Omental fat pad (tissue), 4 donors: Measurements from ENCODE around the gene AKT2. TPM values are rescaled to one million over a fixed set of nuclear protein-coding genes. Genes with fewer than 3 reads are reported as not detected.
"Not testable (repeated sequence)": the region's sequence is repeated elsewhere in the genome, so short reads cannot be mapped to it uniquely, and the experiment has no call there.

Experiments used
- ATAC-seq: fragments of 150-250 bp; one replicate; pipeline ENCODE4 v1.9.1; 2016; ENCODE audit warnings: mild to moderate bottlenecking, moderate library complexity; ENCODE audit not compliant: low FRiP score
- DNase-seq: peaks from one replicate; pipeline ENCODE4 v3.0.0-alpha.2; 2019; ENCODE audit warnings: low spot score
- CTCF ChIP-seq, 3 donors: fragments of 450-650 bp; IDR thresholded peaks; one replicate each; pipeline ENCODE4 v1.5.1; 2016 to 2017; ENCODE audit warnings: antibody characterized with exemption in 3 of 3, mild to moderate bottlenecking in 3 of 3, moderate library complexity in 2 of 3
- total RNA-seq, 4 donors: library from RNA; depleted of rRNA; stranded (reverse); fragments of >200 nt; gene quantifications; one replicate each; pipeline ENCODE4 v1.1.0, GENCODE V29; 2016

The AKT2 gene
- total RNA-seq = 100 to 1,000 TPM in 2 of 4 donors, 10 to 100 TPM in 2; 84.7 to 151 (median 99.1) TPM

- DNase-seq (no peak), ATAC-seq (peak; percentile 48)
- no peak for TF ChIP-seq CTCF (IDR thresholded peaks at IDR 0.05)
Measured at GRCh38 chr19:40284501-40285352, at the start of gene AKT2. Gene AKT2 (minus strand): TSS chr19:40285345. CDS start chr19:40265267, 20,078 bp downstream.

DNA sequence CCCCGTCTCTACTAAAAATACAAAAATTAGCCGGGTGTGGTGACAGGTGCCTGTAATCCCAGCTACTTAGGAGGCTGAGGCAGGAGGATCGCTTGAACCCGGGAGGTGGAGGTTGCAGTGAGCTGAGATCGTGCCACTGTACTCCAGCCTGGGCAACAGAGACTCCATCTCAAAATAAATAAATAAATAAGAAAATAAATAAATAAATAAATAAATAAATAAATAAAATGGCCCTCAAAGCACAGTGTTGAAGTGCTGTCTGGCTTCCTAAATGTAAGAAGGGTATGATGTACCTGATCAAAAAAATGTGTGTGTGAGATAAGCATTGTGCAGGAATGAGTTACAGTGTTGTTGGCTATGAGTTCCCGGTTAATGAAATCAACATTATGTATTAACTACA is 47.9 kb upstream of the AKT2 start:
- not testable (repeated sequence) for ATAC-seq, DNase-seq

DNA sequence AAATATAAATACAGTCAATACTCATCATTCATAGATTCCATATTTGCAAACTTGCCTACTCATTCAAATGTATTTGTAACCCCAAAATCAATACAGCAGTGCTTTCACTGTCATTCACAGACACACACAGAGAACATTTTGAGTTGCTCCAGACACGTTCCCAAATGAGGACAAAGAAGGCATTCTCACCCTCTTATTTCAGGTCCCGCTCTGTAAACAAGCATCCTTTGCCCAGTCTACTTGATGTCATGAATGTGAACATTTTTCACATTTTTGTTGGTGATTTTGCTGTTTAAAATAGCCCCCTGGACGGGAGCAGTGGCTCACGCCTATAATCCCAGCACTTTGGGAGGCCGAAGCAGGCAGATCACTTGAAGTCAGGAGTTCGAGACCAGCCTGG is 47.5 kb upstream of the AKT2 start:
- DNase-seq = no peak
- no peak for ATAC-seq
- TF ChIP-seq CTCF (IDR thresholded peaks at IDR 0.05) = no peak

GRCh38 chr19:40331052-40331451 is 45.9 kb upstream of the AKT2 start:
- TF ChIP-seq CTCF (IDR thresholded peaks at IDR 0.05) = no peak
- DNase-seq (no peak), ATAC-seq (no peak)

GRCh38 chr19:40326201-40326600 is 41.1 kb upstream of the AKT2 start:
- no peak for ATAC-seq

GRCh38 chr19:40323705-40324104 is 38.6 kb upstream of the AKT2 start:
- TF ChIP-seq CTCF (IDR thresholded peaks at IDR 0.05) = no peak
- DNase-seq (no peak), ATAC-seq (no peak)

More at GRCh38 chr19:40326201-40326600, 41.1 kb upstream of the AKT2 start:
- DNase-seq = no peak
- no peak for TF ChIP-seq CTCF (IDR thresholded peaks at IDR 0.05)

DNA sequence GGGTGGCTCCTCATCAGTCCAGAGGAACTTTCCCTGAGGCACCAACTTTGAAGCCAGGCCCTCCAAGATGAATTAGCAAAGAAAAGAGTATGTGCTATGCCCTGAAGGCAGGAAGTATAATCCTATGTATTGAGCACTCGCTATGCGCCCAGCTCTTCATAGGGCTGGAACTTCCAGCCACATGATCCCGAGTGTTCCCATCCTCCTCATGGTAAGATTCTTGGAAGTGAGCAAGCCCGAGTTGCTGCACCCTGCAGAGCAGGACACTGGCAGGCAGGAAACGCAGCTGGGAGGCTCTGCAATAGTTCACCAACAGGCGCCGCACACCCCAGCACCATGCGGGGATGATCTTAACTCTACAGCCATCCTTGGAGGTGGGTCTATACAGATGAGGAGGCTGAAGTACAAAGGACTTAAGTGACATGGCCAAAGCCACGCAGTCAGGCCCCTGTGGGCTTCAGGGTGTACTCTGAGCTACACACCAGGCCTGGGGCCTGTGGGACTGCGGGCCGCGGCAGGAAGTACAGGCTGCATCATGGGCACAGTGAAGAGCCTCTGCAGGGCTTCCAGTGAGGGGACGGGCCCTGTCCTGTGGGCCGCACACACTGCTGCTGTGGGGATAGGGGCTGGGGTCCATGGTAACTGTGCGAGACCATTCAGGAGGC is 37.9 kb upstream of the AKT2 start:
- TF ChIP-seq CTCF (IDR thresholded peaks at IDR 0.05) = no peak
- no peak for DNase-seq
- no peak for ATAC-seq
